IMR-90 (cell line): ENCODE measurements around the gene SLC24A3. TPM values are rescaled to one million over a fixed set of nuclear protein-coding genes. Genes with fewer than 3 reads are reported as not detected.
A peak's percentile ranks its signal among the peaks of the same experiment; 100 is the strongest.

ENCODE experiments used
- ATAC-seq: fragments of 200-7000 bp; cut with Tn5 transposase; 2 replicates; pipeline ENCODE4 v1.9.1; 2020; ENCODE audit warnings: low read depth, mild to moderate bottlenecking, moderate library complexity
- BruUV-seq: library from RNA; stranded (reverse); fragments of 400-500 nt; replicated peaks from 2 replicates; lab custom pipeline; 2021; lab: Mats Ljungman, UMichigan
- CTCF ChIA-PET: fragments of 300-600 bp; formaldehyde crosslinking; extraction: SDS; loops from one replicate; lab custom pipeline; 2021; ENCODE audit warnings: antibody characterized with exemption; lab: Yijun Ruan, JAX
- POLR2A ChIA-PET: fragments of 300-600 bp; sonication (Branson Sonifier 250); formaldehyde crosslinking; loops from one replicate; lab custom pipeline; 2022; ENCODE audit warnings: antibody characterized with exemption; ENCODE audit not compliant: unreplicated experiment; lab: Charles Lee
- DNase-seq: peaks from one replicate; pipeline ENCODE4 v3.0.0; 2013
- H2AFZ ChIP-seq: replicated peaks from 2 replicates; pipeline ENCODE3; 2013; ENCODE audit warnings: low read length, mild to moderate bottlenecking; ENCODE audit not compliant: poor library complexity
- H2AK5ac ChIP-seq: 2 replicates; pipeline ENCODE4 v1.6.1; 2013; ENCODE audit warnings: low read depth, low read length, inconsistent platforms
- H2AK9ac ChIP-seq: replicated peaks from 2 replicates; pipeline ENCODE3; 2013; ENCODE audit warnings: mild to moderate bottlenecking, low read depth, low read length, moderate library complexity; ENCODE audit not compliant: poor library complexity
- H2BK120ac ChIP-seq: 2 replicates; pipeline ENCODE4 v1.6.1; 2013; ENCODE audit warnings: low read depth, low read length, inconsistent platforms
- H2BK15ac ChIP-seq: 3 replicates; pipeline ENCODE4 v1.6.1; 2013; ENCODE audit warnings: low read depth, low read length, inconsistent platforms
- H2BK20ac ChIP-seq: 2 replicates; pipeline ENCODE4 v1.6.1; 2013; ENCODE audit warnings: low read depth, mild to moderate bottlenecking, inconsistent platforms, low read length, moderate library complexity
- H2BK5ac ChIP-seq: 2 replicates; pipeline ENCODE4 v1.6.1; 2013; ENCODE audit warnings: mild to moderate bottlenecking, low read depth, low read length, inconsistent platforms; ENCODE audit not compliant: poor library complexity, severe bottlenecking
- H3K14ac ChIP-seq: replicated peaks from 2 replicates; pipeline ENCODE4 v1.6.1; 2013; ENCODE audit warnings: low read depth, low read length, inconsistent platforms
- H3K18ac ChIP-seq: 2 replicates; pipeline ENCODE4 v1.6.1; 2013; ENCODE audit warnings: low read depth, low read length, control low read depth
- H3K23ac ChIP-seq: 2 replicates; pipeline ENCODE4 v1.6.1; 2013; ENCODE audit warnings: low read depth, low read length, inconsistent platforms
- H3K27ac ChIP-seq: 2 replicates; pipeline ENCODE4 v1.5.1; 2013; ENCODE audit warnings: mild to moderate bottlenecking, control low read depth, low read length; ENCODE audit not compliant: insufficient read depth
- H3K27me3 ChIP-seq: 2 replicates; pipeline ENCODE4 v1.6.1; 2013; ENCODE audit warnings: low read length; ENCODE audit not compliant: control insufficient read depth, insufficient read depth
- H3K36me3 ChIP-seq: 2 replicates; pipeline ENCODE4 v1.6.1; 2013; ENCODE audit warnings: low read length, mixed read lengths; ENCODE audit not compliant: control insufficient read depth, insufficient read depth
- H3K4ac ChIP-seq: 2 replicates; pipeline ENCODE4 v1.6.1; 2013; ENCODE audit warnings: low read depth, low read length, inconsistent platforms
- H3K4me1 ChIP-seq: 2 replicates; pipeline ENCODE4 v1.6.1; 2013; ENCODE audit warnings: low read length, mixed read lengths; ENCODE audit not compliant: control insufficient read depth, insufficient read depth
- H3K4me2 ChIP-seq: 2 replicates; pipeline ENCODE4 v1.6.1; 2013; ENCODE audit warnings: low read depth, mild to moderate bottlenecking, control low read depth, low read length, moderate library complexity
- H3K4me3 ChIP-seq: 2 replicates; pipeline ENCODE4 v1.5.1; 2013; ENCODE audit warnings: low read depth, mild to moderate bottlenecking, control low read depth, low read length, moderate library complexity; ENCODE audit not compliant: insufficient read depth
- H3K56ac ChIP-seq: 2 replicates; pipeline ENCODE4 v1.6.1; 2013; ENCODE audit warnings: low read length, inconsistent platforms; ENCODE audit not compliant: insufficient read depth; ENCODE audit errors: extremely low read depth
- H3K79me1 ChIP-seq, 2 experiments: 2 replicates each; pipeline ENCODE4 v1.6.1; 2013; ENCODE audit warnings: low read length in 2 of 2, inconsistent platforms in 1 of 2, low read depth in 1 of 2
- H3K9ac ChIP-seq: 2 replicates; pipeline ENCODE4 v1.6.1; 2013; ENCODE audit warnings: low read depth, low read length, control low read depth
- H3K9me1 ChIP-seq: 2 replicates; pipeline ENCODE4 v1.6.1; 2013; ENCODE audit warnings: low read length, inconsistent platforms; ENCODE audit not compliant: insufficient read depth
- H3K9me3 ChIP-seq: 2 replicates; pipeline ENCODE4 v1.6.1; 2013; ENCODE audit warnings: low read length; ENCODE audit not compliant: control insufficient read depth, insufficient read depth
- H4K20me1 ChIP-seq: 2 replicates; pipeline ENCODE4 v1.6.1; 2013; ENCODE audit warnings: low read length, inconsistent platforms; ENCODE audit not compliant: insufficient read depth
- H4K5ac ChIP-seq: 2 replicates; pipeline ENCODE4 v1.6.1; 2013; ENCODE audit warnings: mild to moderate bottlenecking, low read depth, low read length, control low read depth
- H4K8ac ChIP-seq, 2 experiments: 2 replicates each; pipeline ENCODE4 v1.6.1; 2013; ENCODE audit warnings: low read depth in 2 of 2, low read length in 2 of 2, control low read depth in 1 of 2, inconsistent platforms in 1 of 2
- H4K91ac ChIP-seq: 2 replicates; pipeline ENCODE4 v1.6.1; 2013; ENCODE audit warnings: low read depth, low read length, inconsistent platforms; ENCODE audit not compliant: insufficient read depth
- WGBS, 2 experiments: methylation state at CpG; one replicate each; pipeline versions ENCODE4 v1.1.5 to v1.1.7; 2013; ENCODE audit warnings: missing lambda C conversion rate in 2 of 2; ENCODE audit not compliant: insufficient read length in 1 of 2; ENCODE audit errors: extremely low coverage in 2 of 2; 5-methylcytosine and 5-hydroxymethylcytosine counted together
- dilution Hi-C: fragments of 300-500 bp; cut with HindIII; formaldehyde crosslinking; loops from one replicate; pipeline ENCODE4 v1.14.3; 2018; ENCODE audit warnings: low sequenced_read_pairs; ENCODE audit not compliant: unreplicated experiment
- in situ Hi-C: fragments of 300-500 bp; cut with MboI; formaldehyde crosslinking; loops from 3 replicates; pipeline ENCODE4 v1.14.3; 2019; ENCODE audit warnings: low sequenced_read_pairs, inconsistent platforms, mixed read lengths
- intact Hi-C: fragments of 100-400 bp; cut with micrococcal nuclease; formaldehyde crosslinking; loops from 2 replicates; pipeline ENCODE4 v1.10.0; 2022
- polyA plus RNA-seq, 3 experiments: library from polyadenylated mRNA; depleted of rRNA; stranded (reverse); fragments of >200 nt; gene quantifications; 2 replicates each; pipeline ENCODE4 v1.2.3, GENCODE V29; 2012; ENCODE audit warnings: low replicate concordance in 1 of 3
- total RNA-seq: library from RNA; depleted of rRNA; stranded (reverse); fragments of >200 nt; gene quantifications from 2 replicates; pipeline ENCODE4 v1.2.3, GENCODE V29; 2012
- TF ChIP-seq, protein P1 (sequence below): fragments of 150-350 bp; IDR thresholded peaks from 2 replicates; pipeline ENCODE4 v1.6.1; 2016; ENCODE audit warnings: low read depth, mild to moderate bottlenecking, low read length, moderate library complexity, borderline replicate concordance

The SLC24A3 gene
- total and polyA plus RNA-seq, 2 of the 4 experiments (the other 2 are of a cell fraction), result not detected

DNA sequence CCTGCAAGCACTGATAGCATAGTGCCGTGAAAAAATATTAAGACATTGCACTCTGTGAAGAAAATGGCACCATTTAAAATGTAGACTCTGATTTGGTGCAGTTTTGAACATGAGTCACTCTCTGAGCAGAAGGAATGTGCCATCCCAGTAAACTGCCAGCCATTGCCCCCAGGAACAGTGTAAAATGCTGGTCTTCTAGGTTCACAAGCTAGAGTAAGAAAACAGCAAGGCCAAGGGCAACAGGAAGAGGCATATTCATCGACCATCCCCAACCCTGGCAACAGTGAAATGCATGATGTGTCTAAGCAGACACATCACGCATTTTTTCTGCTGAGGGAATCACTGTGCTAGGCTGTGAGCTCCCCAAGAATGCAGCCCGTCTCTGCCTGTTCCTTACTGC is 382.5 kb downstream of the SLC24A3 start:
- Histone ChIP-seq H3K4me2 (no peak overlapping the region), H2BK20ac (no peak overlapping the region), H3K9ac (no peak overlapping the region), H3K9me1 (no peaks in the 10 kb centered on the region), H4K8ac (no peak overlapping the region), H3K27me3 (no peaks in the 10 kb centered on the region), H3K36me3 (no peaks in the 10 kb centered on the region), H3K4ac (no peak overlapping the region), H3K4me3 (no peak overlapping the region), H2BK15ac (no peak overlapping the region), H2BK120ac (no peak overlapping the region), H2AFZ (peak overlapping the region; percentile 17), H3K79me1 (no peaks in the 10 kb centered on the region), H3K56ac (no peak overlapping the region), H2AK5ac (no peak overlapping the region), H4K5ac (no peak overlapping the region), H4K20me1 (no peaks in the 10 kb centered on the region), H3K9me3 (no peaks in the 10 kb centered on the region), H2BK5ac (no peak overlapping the region), H2AK9ac (no peak overlapping the region), H3K14ac (no peak overlapping the region), H4K91ac (no peak overlapping the region), H3K23ac (no peak overlapping the region), H3K4me1 (no peaks in the 10 kb centered on the region), H3K27ac (no peak overlapping the region), H3K18ac (no peak overlapping the region)
- TF ChIP-seq, protein P1, sequence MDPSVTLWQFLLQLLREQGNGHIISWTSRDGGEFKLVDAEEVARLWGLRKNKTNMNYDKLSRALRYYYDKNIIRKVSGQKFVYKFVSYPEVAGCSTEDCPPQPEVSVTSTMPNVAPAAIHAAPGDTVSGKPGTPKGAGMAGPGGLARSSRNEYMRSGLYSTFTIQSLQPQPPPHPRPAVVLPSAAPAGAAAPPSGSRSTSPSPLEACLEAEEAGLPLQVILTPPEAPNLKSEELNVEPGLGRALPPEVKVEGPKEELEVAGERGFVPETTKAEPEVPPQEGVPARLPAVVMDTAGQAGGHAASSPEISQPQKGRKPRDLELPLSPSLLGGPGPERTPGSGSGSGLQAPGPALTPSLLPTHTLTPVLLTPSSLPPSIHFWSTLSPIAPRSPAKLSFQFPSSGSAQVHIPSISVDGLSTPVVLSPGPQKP, result no peak
- dilution Hi-C loops, result no loop called here
- DNase-seq (no peak), ATAC-seq (no peak)
- BruUV-seq, result no TSS peak
- 63% methylated on average over 1 of the region's 4 CpGs; no CpG with 5 or more reads in 1 of the 2 experiments for WGBS, 2 experiments
- ChIA-PET CTCF (no interaction called here), POLR2A (no interaction called here)
- in situ Hi-C loops, result no loop called here
- intact Hi-C loops, result no loop called here
